ENCODE measurements around the gene C16orf89. TPM values are rescaled to one million over a fixed set of nuclear protein-coding genes. Genes with fewer than 3 reads are reported as not detected.
"Not testable (repeated sequence)": the region's sequence is repeated elsewhere in the genome, so short reads cannot be mapped to it uniquely, and the experiment has no call there.

C16orf89 gene
- total RNA-seq, 1 donor from 2014 or later = not detected

GRCh38 chr16:5046914-5047313, 18.8 kb downstream of the C16orf89 start:
- FAIRE-seq = no peak
- DNase-seq (ENCODE audit: low read depth) = no peak

DNA sequence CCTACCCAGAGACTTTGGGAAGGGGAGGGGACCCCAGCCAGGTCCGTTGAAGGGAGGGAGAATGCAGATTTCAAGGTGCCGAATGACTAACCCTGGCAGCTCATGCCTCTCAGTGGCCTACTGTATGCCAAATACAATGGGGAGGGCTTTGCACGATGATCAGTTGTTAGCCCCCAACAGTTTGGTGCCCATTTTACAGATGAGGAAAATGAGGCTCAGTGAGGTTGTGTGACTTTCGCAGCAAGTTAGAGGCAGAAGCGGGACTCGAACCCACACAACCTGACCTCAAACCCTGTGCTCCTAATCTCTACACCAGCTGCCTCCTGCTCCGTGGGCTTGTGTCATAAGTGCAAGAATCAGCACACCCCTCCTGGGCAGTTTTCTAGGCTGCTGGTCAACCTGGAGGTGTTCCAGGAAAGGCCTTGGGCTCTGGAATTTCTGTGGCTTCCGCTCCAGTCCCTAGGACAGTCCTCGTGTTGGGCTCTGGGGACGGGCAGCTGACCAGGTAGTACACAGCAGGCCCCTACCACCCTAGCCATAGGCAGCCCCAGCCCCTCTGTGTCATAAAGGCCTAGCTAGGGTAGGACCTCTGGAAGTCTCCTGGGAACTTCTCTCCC, 20.1 kb downstream of the C16orf89 start:
- FAIRE-seq = no peak
- TF ChIP-seq CTCF (IDR thresholded peaks at IDR 0.05; ENCODE audit: insufficient read depth, low read length, severe bottlenecking) = no peak
- Histone ChIP-seq H3K27me3 (ENCODE audit: control insufficient read depth, insufficient read depth, low read length) (peaks cover 3% of the 10 kb centered on the region), H3K36me3 (ENCODE audit: control insufficient read depth, insufficient read depth, low read length) (no peaks in the 10 kb centered on the region), H3K4me3 (ENCODE audit: low read depth, low read length) (no peak overlapping the region)
- DNase-seq (ENCODE audit: low read depth) = no peak

More at GRCh38 chr16:5046914-5047313, 18.8 kb downstream of the C16orf89 start:
- no peak overlapping the region for H3K4me3 ChIP-seq (ENCODE audit: low read depth, low read length)
- H3K27me3 ChIP-seq (ENCODE audit: control insufficient read depth, insufficient read depth, low read length) = peaks cover 1% of the 10 kb centered on the region
- TF ChIP-seq CTCF (IDR thresholded peaks at IDR 0.05; ENCODE audit: insufficient read depth, low read length, severe bottlenecking) = no peak
- H3K36me3 ChIP-seq (ENCODE audit: control insufficient read depth, insufficient read depth, low read length) = no peaks in the 10 kb centered on the region

- H3K4me3 ChIP-seq (ENCODE audit: low read depth, low read length); H3K36me3 ChIP-seq (ENCODE audit: control insufficient read depth, insufficient read depth, low read length); DNase-seq (ENCODE audit: low read depth); FAIRE-seq; H3K27me3 ChIP-seq (ENCODE audit: control insufficient read depth, insufficient read depth, low read length): not testable (repeated sequence)
These were observed 21.2 kb downstream of the C16orf89 start for GRCh38 chr16:5044581-5044980.

DNA sequence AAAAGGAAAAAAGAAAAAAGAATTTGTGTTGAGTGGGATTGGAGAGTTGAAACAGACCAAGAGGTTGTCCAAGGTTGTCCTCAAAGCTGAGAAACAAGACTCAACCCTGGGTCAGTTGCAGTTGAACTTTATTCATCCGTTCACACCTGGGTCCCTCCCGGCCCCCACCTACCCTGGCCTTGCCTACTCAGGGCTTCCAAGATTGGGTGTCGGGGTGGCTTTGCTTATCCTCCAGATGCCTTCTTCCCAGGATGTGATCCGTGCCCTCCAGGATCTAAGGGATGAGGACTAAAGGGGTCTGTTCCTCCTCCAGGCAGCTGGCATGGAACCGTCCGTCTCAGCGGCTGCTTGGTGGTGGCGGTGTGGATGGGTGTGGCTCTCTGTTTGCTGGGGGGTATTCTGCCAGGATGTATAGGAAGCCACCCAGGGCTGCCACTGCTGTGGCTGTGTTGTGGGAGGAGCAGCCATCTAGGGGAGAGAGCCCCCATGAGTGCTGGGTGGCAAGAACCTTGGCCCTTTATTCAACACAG, 21.7 kb downstream of the C16orf89 start:
- no peak for FAIRE-seq
- Histone ChIP-seq H3K27me3 (ENCODE audit: control insufficient read depth, insufficient read depth, low read length) (peaks cover 4% of the 10 kb centered on the region), H3K4me3 (ENCODE audit: low read depth, low read length) (no peak overlapping the region), H3K36me3 (ENCODE audit: control insufficient read depth, insufficient read depth, low read length) (no peaks in the 10 kb centered on the region)
- no peak for DNase-seq (ENCODE audit: low read depth)
- TF ChIP-seq CTCF (IDR thresholded peaks at IDR 0.05; ENCODE audit: insufficient read depth, low read length, severe bottlenecking) = no peak

GRCh38 chr16:5042574-5043171, 23.1 kb downstream of the C16orf89 start:
- peaks cover 4% of the 10 kb centered on the region for H3K27me3 ChIP-seq (ENCODE audit: control insufficient read depth, insufficient read depth, low read length)
- peak; percentile 10 for TF ChIP-seq CTCF (IDR thresholded peaks at IDR 0.05; ENCODE audit: insufficient read depth, low read length, severe bottlenecking)
- FAIRE-seq (no peak), DNase-seq (ENCODE audit: low read depth) (peak; percentile 53)
- no peaks in the 10 kb centered on the region for H3K36me3 ChIP-seq (ENCODE audit: control insufficient read depth, insufficient read depth, low read length)
- H3K4me3 ChIP-seq (ENCODE audit: low read depth, low read length) = no peak overlapping the region

- FAIRE-seq (no peak), DNase-seq (ENCODE audit: low read depth) (peak; percentile 81)
- Histone ChIP-seq H3K27me3 (ENCODE audit: control insufficient read depth, insufficient read depth, low read length) (peaks cover 2% of the 10 kb centered on the region), H3K36me3 (ENCODE audit: control insufficient read depth, insufficient read depth, low read length) (no peaks in the 10 kb centered on the region), H3K4me3 (ENCODE audit: low read depth, low read length) (no peak overlapping the region)
- no peak for TF ChIP-seq CTCF (IDR thresholded peaks at IDR 0.05; ENCODE audit: insufficient read depth, low read length, severe bottlenecking)
These were observed 24.1 kb downstream of the C16orf89 start for GRCh38 chr16:5041600-5042133.

Data from bronchial epithelial cell (primary cell).